AG04449 (cell line): ENCODE measurements around the gene SEPTIN14.
"Not testable (repeated sequence)": the region's sequence is repeated elsewhere in the genome, so short reads cannot be mapped to it uniquely, and the experiment has no call there.

ENCODE experiments used
- CTCF ChIA-PET: fragments of 350-600 bp; formaldehyde crosslinking; extraction: SDS; loops from one replicate; lab custom pipeline; 2021; ENCODE audit warnings: antibody characterized with exemption; lab: Yijun Ruan, JAX
- POLR2A ChIA-PET: fragments of 400-600, 350-600 bp; formaldehyde crosslinking; extraction: SDS; loops from one replicate; lab custom pipeline; 2020; ENCODE audit warnings: antibody characterized with exemption, inconsistent platforms; lab: Yijun Ruan, JAX
- DNase-seq: peaks from one replicate; pipeline ENCODE4 v3.0.0-alpha.2; 2010; ENCODE audit warnings: low read depth, low spot score
- H3K4me3 ChIP-seq: 2 replicates; pipeline ENCODE4 v1.5.1; 2011; ENCODE audit warnings: low read depth, mild to moderate bottlenecking, control low read depth, low read length
- TF ChIP-seq, protein P1 (sequence below): IDR thresholded peaks from one replicate; pipeline ENCODE4 v1.5.1; 2011; ENCODE audit warnings: mild to moderate bottlenecking, moderate library complexity, low read length, control low read depth, inconsistent platforms; ENCODE audit not compliant: insufficient read depth; ENCODE audit errors: missing control alignments

Gene SEPTIN14

DNA sequence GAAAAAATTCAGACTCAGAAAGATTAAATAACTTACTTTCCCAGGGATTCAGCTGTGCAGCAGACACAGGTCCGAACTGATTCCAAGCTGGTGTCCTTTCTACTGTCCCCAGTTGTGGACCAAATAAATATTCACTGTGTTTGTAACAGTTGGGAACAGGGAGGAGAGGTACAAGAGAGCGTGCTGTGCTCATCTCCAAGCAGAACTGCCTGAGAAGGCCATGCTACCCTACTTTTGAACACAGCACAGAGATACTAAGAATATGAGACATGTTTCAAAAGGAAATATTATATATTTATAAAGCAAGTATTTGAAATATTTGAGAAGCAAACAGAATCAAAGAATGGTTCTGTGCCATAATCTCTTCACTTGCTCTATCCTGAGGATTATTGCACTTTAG is at the start of gene SEPTIN14:
SEPTIN14 (minus strand) TSS at position 101 of the 400 bp plus-strand sequence. CDS start 756 bp downstream, outside the sequence.
- DNase-seq, H3K4me3 ChIP-seq, POLR2A ChIA-PET, CTCF ChIA-PET: not testable (repeated sequence)

DNA sequence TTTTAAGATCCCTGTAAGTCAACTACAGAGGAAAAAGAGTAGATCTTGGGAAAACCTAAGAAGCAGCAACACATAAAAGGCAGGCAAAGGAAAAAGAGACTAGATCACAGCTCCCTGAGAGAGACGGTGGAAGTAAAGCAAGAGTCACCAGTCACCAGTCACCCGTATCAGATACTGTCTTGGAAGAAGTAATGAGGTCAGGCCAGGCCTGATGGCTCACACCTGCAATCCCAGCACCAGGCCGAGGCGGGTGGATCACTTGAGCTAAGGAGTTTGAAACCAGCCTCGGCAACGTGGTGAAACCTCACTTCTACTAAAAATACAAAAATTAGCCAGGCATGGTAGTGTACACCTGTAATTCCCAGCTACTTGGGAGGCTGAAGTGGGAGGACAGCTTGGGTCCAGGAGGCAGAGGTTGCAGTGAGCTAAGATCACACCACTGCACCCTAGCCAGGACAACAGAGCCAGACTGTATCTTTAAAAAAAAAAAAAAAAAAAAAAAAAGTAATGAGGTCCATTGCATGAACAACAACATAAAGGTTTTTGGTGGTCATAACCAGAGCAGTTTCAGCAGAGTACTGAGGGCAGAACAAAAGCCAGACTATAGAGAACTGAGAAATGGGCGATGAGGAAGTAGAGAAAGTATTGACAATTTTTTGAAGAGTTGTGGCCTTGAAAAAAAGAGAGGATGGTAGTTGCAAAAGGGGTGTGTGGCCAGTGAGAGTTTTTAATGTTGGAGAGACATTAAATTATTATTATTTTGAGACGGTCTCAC is 41.6 kb upstream of the SEPTIN14 start:
- TF ChIP-seq, protein P1, sequence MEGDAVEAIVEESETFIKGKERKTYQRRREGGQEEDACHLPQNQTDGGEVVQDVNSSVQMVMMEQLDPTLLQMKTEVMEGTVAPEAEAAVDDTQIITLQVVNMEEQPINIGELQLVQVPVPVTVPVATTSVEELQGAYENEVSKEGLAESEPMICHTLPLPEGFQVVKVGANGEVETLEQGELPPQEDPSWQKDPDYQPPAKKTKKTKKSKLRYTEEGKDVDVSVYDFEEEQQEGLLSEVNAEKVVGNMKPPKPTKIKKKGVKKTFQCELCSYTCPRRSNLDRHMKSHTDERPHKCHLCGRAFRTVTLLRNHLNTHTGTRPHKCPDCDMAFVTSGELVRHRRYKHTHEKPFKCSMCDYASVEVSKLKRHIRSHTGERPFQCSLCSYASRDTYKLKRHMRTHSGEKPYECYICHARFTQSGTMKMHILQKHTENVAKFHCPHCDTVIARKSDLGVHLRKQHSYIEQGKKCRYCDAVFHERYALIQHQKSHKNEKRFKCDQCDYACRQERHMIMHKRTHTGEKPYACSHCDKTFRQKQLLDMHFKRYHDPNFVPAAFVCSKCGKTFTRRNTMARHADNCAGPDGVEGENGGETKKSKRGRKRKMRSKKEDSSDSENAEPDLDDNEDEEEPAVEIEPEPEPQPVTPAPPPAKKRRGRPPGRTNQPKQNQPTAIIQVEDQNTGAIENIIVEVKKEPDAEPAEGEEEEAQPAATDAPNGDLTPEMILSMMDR = no peak
- H3K4me3 ChIP-seq = no peak overlapping the region
- CTCF ChIA-PET = no interaction called here
- DNase-seq = no peak
- POLR2A ChIA-PET = no interaction called here

DNA sequence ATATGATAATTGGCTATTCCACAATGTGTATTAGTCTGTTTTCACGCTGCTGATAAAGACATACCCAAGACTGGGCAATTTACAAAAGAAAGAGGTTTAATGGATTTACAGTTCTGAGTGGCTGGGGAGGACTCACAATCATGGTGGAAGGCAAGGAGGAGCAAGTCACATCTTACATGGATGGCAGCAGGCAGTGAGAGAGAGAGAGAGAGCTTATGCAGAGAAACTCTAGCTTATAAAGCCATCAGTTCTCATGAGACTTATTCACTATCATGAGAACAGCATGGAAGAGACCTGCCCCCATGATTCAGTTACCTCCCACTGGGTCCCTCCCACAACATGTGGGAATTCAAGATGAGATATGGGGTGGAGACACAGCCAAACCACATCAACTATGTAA is 38.5 kb upstream of the SEPTIN14 start:
- H3K4me3 ChIP-seq, CTCF ChIA-PET, POLR2A ChIA-PET, DNase-seq: not testable (repeated sequence)

DNA sequence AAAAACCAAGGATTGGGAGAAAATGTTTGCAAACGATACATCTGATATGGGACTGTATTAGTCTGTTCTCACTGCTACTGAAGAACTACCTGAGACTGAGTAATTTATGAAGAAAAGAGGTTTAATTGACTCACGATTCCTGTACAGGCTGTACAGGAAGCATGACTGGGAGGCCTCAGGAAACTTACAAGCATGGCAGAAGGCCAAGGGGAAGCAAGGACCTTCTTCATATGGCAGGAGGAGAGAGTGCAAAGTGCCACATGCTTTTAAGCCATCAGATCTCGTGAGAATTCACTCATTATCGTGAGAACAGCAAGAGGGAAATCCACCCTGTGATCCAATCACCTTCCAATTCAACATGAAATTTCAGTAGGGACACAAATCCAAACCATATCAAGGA is 35.7 kb upstream of the SEPTIN14 start:
- no peak for DNase-seq
- no peak overlapping the region for H3K4me3 ChIP-seq
- TF ChIP-seq, protein P1 = no peak
- POLR2A ChIA-PET = no interaction called here
- CTCF ChIA-PET = no interaction called here

DNA sequence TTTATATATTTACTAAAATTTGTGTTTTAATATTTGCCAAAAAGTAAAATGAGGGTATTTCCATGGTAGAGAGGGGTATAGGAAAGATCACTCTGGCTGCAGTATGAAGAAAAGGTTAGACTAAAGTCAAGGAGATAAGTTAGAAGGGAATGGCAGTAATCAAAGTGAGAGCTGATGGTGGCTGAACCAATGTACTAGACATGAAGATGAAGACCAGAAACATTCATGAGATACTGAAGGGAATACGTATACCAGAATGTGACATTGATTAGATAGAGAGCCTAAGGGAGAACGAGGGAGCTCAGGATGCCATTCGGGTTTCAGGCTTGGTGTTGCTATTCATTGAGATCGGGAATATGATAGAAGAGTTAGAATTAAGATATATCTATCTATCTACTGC is 32.5 kb upstream of the SEPTIN14 start:
- CTCF ChIA-PET = no interaction called here

DNA sequence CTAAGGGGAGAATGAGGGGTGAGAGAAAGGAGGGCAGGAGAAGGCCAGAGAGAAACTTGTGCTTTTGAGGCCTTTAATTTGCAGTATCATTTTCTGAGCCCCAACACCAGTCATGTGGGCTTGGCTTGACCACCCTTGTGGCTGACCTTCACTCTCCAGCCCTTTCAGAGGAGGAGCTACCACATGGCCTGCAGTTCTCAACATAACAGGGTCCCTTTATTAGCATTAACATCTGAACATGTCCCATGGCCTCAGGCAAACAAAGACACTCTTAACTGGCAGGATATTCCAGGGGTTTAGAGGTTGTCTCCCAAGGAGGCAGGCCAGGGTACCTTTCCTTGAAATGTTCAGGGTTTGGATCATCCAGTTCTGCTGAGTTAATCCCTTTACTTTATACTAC is 31.4 kb upstream of the SEPTIN14 start:
- ChIA-PET CTCF (no interaction called here), POLR2A (no interaction called here)
- no peak for DNase-seq
- TF ChIP-seq, protein P1 = no peak
- no peak overlapping the region for H3K4me3 ChIP-seq

More for the DNA sequence above, 32.5 kb upstream of the SEPTIN14 start:
- TF ChIP-seq, protein P1 = no peak
- POLR2A ChIA-PET = no interaction called here
- no peak for DNase-seq
- H3K4me3 ChIP-seq = no peak overlapping the region

DNA sequence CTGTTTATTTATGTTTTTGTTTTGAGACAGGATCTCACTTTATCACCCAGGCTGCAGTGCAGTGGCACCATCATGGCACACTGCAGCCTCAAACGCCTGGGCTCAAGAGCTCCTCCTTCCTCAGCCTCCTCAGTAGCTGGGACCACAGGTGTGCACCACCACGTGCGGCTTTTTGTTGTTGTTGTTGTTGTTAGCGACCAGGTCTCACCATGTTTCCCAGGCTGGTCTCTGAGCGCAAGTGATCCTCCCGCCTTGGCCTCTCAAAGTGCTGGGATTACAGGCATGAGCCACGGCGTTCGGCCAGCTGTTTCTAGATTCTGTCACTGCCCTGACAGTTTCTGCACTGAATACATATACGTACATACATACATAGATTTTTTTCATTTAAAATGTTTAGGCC is 25.8 kb upstream of the SEPTIN14 start:
- peak overlapping the region; percentile 67 for H3K4me3 ChIP-seq
- CTCF ChIA-PET, POLR2A ChIA-PET, DNase-seq: not testable (repeated sequence)

DNA sequence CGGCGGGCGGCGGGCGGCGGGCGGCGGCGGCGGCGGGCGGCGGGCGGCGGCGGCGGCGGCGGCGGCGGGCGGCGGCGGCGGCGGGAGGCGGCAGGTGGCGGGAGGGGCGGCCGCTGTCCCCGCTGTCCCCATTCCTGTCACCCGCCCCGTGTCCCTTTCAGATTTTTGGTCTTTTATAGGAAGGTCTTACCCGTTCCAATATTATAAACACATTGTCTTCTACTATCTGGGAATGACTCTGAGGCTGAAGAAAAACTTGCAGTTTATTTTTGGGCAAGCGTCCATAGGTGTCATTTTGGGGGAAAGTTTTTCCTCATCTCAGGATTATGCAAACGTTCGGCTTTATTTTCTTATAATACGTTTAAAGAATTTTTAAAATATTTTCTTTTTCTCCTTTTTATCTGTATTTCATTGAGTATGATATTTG is 25.3 kb upstream of the SEPTIN14 start:
- TF ChIP-seq, protein P1 = no peak
- CTCF ChIA-PET = no interaction called here
- DNase-seq = no peak
- POLR2A ChIA-PET = no interaction called here
- H3K4me3 ChIP-seq = peak overlapping the region; percentile 67
